GM23338 (cell line): Measurements from ENCODE around the gene CLDN6.

Source experiments
- CREB1 ChIP-seq: fragments of 250-450 bp; sonication (Bioruptor Pico); IDR thresholded peaks from 2 replicates; pipeline ENCODE4 v1.5.0; 2020; ENCODE audit warnings: low read depth, mild to moderate bottlenecking, moderate library complexity
- EZH2 ChIP-seq: fragments of 200-600 bp; sonication (generic); IDR thresholded peaks from one replicate; pipeline ENCODE4 v1.8.0; 2017; ENCODE audit warnings: antibody characterized with exemption, mild to moderate bottlenecking, low read depth; ENCODE audit not compliant: unreplicated experiment
- EZH2phosphoT487 ChIP-seq: fragments of 200-600 bp; sonication (generic); IDR thresholded peaks from one replicate; pipeline ENCODE4 v1.8.1; 2018; ENCODE audit warnings: antibody characterized with exemption; ENCODE audit not compliant: unreplicated experiment
- JUNB ChIP-seq: IDR thresholded peaks from one replicate; pipeline ENCODE4 v1.6.1; 2016; ENCODE audit warnings: antibody characterized with exemption; ENCODE audit not compliant: unreplicated experiment
- NANOG ChIP-seq: IDR thresholded peaks from 2 replicates; pipeline ENCODE4 v1.6.1; 2016; ENCODE audit warnings: antibody characterized with exemption, borderline replicate concordance
- POLR2AphosphoS5 ChIP-seq: IDR thresholded peaks from 2 replicates; pipeline ENCODE4 v1.6.1; 2016; ENCODE audit warnings: antibody characterized with exemption, low read depth
- STAT1 ChIP-seq: IDR thresholded peaks from one replicate; pipeline ENCODE4 v1.6.1; 2016; ENCODE audit warnings: antibody characterized with exemption; ENCODE audit not compliant: unreplicated experiment
- TF ChIP-seq, protein P1 (sequence below), 2 experiments: fragments of 200-600 bp in 1 of 2; sonication (generic) in 1 of 2; conservative IDR thresholded peaks; 2 replicates each; pipeline versions ENCODE4 v1.5.1 to v1.6.1; 2016 to 2017; ENCODE audit warnings: antibody characterized with exemption in 2 of 2, low read depth in 2 of 2, mild to moderate bottlenecking in 2 of 2, moderate library complexity in 1 of 2
- TF ChIP-seq, protein P2 (sequence below): IDR thresholded peaks from one replicate; pipeline ENCODE4 v1.6.1; 2018; ENCODE audit warnings: antibody characterized with exemption; ENCODE audit not compliant: unreplicated experiment
- TF ChIP-seq, protein P3 (sequence below): IDR thresholded peaks from 2 replicates; pipeline ENCODE4 v1.6.1; 2016; ENCODE audit warnings: antibody characterized with exemption

DNA sequence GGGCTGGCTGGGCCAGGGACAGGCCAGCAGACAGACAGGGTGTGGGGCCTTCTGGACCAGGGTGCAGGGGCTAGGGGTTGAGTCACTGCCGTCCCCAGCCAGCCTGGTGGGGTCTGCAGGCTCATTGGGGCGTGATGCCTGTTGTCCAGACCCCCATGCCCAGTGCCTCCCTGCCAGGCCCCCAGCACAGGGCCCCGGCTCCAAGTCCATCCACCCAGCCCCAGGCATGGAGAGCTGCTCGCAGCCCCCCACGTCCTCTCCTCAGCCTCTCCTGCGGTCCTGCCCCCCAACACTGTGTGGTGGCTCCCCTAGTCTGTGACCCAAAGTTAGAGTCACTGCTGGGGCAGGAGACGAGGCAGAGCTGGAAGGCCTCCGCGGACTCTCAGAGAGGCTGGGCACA is 30.7 kb downstream of the CLDN6 start:
- TF ChIP-seq, protein P1, sequence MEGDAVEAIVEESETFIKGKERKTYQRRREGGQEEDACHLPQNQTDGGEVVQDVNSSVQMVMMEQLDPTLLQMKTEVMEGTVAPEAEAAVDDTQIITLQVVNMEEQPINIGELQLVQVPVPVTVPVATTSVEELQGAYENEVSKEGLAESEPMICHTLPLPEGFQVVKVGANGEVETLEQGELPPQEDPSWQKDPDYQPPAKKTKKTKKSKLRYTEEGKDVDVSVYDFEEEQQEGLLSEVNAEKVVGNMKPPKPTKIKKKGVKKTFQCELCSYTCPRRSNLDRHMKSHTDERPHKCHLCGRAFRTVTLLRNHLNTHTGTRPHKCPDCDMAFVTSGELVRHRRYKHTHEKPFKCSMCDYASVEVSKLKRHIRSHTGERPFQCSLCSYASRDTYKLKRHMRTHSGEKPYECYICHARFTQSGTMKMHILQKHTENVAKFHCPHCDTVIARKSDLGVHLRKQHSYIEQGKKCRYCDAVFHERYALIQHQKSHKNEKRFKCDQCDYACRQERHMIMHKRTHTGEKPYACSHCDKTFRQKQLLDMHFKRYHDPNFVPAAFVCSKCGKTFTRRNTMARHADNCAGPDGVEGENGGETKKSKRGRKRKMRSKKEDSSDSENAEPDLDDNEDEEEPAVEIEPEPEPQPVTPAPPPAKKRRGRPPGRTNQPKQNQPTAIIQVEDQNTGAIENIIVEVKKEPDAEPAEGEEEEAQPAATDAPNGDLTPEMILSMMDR (conservative IDR thresholded peaks at IDR 0.05; ENCODE audit: low read depth in 2 of 2) = no peak
- no peak for TF ChIP-seq EZH2
- no peak for TF ChIP-seq JUNB
- no peak for TF ChIP-seq POLR2AphosphoS5
- no peak for TF ChIP-seq NANOG
- TF ChIP-seq CREB1 = no peak
- TF ChIP-seq, protein P2, sequence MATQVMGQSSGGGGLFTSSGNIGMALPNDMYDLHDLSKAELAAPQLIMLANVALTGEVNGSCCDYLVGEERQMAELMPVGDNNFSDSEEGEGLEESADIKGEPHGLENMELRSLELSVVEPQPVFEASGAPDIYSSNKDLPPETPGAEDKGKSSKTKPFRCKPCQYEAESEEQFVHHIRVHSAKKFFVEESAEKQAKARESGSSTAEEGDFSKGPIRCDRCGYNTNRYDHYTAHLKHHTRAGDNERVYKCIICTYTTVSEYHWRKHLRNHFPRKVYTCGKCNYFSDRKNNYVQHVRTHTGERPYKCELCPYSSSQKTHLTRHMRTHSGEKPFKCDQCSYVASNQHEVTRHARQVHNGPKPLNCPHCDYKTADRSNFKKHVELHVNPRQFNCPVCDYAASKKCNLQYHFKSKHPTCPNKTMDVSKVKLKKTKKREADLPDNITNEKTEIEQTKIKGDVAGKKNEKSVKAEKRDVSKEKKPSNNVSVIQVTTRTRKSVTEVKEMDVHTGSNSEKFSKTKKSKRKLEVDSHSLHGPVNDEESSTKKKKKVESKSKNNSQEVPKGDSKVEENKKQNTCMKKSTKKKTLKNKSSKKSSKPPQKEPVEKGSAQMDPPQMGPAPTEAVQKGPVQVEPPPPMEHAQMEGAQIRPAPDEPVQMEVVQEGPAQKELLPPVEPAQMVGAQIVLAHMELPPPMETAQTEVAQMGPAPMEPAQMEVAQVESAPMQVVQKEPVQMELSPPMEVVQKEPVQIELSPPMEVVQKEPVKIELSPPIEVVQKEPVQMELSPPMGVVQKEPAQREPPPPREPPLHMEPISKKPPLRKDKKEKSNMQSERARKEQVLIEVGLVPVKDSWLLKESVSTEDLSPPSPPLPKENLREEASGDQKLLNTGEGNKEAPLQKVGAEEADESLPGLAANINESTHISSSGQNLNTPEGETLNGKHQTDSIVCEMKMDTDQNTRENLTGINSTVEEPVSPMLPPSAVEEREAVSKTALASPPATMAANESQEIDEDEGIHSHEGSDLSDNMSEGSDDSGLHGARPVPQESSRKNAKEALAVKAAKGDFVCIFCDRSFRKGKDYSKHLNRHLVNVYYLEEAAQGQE = no peak
- TF ChIP-seq STAT1 = no peak
- no peak for TF ChIP-seq EZH2phosphoT487
- TF ChIP-seq, protein P3, sequence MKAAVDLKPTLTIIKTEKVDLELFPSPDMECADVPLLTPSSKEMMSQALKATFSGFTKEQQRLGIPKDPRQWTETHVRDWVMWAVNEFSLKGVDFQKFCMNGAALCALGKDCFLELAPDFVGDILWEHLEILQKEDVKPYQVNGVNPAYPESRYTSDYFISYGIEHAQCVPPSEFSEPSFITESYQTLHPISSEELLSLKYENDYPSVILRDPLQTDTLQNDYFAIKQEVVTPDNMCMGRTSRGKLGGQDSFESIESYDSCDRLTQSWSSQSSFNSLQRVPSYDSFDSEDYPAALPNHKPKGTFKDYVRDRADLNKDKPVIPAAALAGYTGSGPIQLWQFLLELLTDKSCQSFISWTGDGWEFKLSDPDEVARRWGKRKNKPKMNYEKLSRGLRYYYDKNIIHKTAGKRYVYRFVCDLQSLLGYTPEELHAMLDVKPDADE = no peak
